GM12878 (cell line): Measurements from ENCODE around the gene ARHGAP12. TPM values are rescaled to one million over a fixed set of nuclear protein-coding genes. Genes with fewer than 3 reads are reported as not detected.

Experiments
- ATAC-seq: fragments of 200-7000 bp; cut with Tn5 transposase; 3 replicates; pipeline ENCODE4 v1.9.1; 2020; ENCODE audit warnings: mild to moderate bottlenecking, moderate library complexity
- BruUV-seq: library from RNA; stranded (reverse); fragments of 400-500 nt; replicated peaks from 2 replicates; lab custom pipeline; 2021; lab: Mats Ljungman, UMichigan
- CTCF ChIA-PET: fragments of 300-600 bp; sonication (Branson Sonifier 250); formaldehyde crosslinking; extraction: SDS; loops from one replicate; lab custom pipeline; 2021; ENCODE audit warnings: inconsistent platforms; lab: Yijun Ruan, JAX
- POLR2A ChIA-PET: fragments of 350-600 bp; formaldehyde crosslinking; extraction: SDS; loops from one replicate; lab custom pipeline; 2021; ENCODE audit warnings: inconsistent platforms; lab: Charles Lee
- RAD21 ChIA-PET: fragments of 300-600 bp; sonication (Branson Sonifier 250); formaldehyde crosslinking; loops from one replicate; lab custom pipeline; 2023; ENCODE audit warnings: antibody characterized with exemption; ENCODE audit not compliant: unreplicated experiment; lab: Charles Lee
- SMC1A ChIA-PET: fragments of 300-600 bp; sonication (Branson Sonifier 250); formaldehyde crosslinking; loops from one replicate; lab custom pipeline; 2023; ENCODE audit not compliant: unreplicated experiment, uncharacterized antibody; lab: Charles Lee
- DNase-seq: peaks from one replicate; pipeline ENCODE4 v3.0.0-alpha.2; 2011; ENCODE audit warnings: low read depth, low spot score
- FAIRE-seq: peaks from 3 replicates; lab custom pipeline; 2011; peaks lifted over from hg19 to GRCh38; lab: Jason Lieb, UNC
- H2AFZ ChIP-seq: 2 replicates; pipeline ENCODE4 v1.6.0; 2011; ENCODE audit warnings: low read depth, low read length, control low read depth; ENCODE audit not compliant: control insufficient read depth
- H3K27ac ChIP-seq: 2 replicates; pipeline ENCODE4 v1.5.1; 2011; ENCODE audit warnings: control low read depth; ENCODE audit not compliant: control insufficient read depth, insufficient read depth
- H3K27me3 ChIP-seq, 2 experiments: replicated peaks in 1 of 2; 2 replicates each; pipeline versions ENCODE4 v1.6.0 to v1.6.1; 2011; ENCODE audit warnings: low read length in 1 of 2; ENCODE audit not compliant: control insufficient read depth in 2 of 2, insufficient read depth in 2 of 2
- H3K36me3 ChIP-seq, 2 experiments: 2 replicates each; pipeline ENCODE4 v1.5.1; 2011; ENCODE audit warnings: low read length in 1 of 2; ENCODE audit not compliant: control insufficient read depth in 2 of 2, insufficient read depth in 2 of 2
- H3K4me1 ChIP-seq: 2 replicates; pipeline ENCODE4 v1.6.1; 2011; ENCODE audit warnings: mild to moderate bottlenecking, low read length, moderate library complexity, mixed read lengths; ENCODE audit not compliant: control insufficient read depth, insufficient read depth
- H3K4me2 ChIP-seq: 2 replicates; pipeline ENCODE4 v1.6.0; 2011; ENCODE audit warnings: control low read depth; ENCODE audit not compliant: control insufficient read depth, insufficient read depth
- H3K4me3 ChIP-seq: fragments of 200-600 bp; sonication (generic); 2 replicates; pipeline ENCODE4 v1.5.1; 2016
- H3K79me2 ChIP-seq: 2 replicates; pipeline ENCODE4 v1.6.0; 2011; ENCODE audit warnings: low read length; ENCODE audit not compliant: control insufficient read depth, insufficient read depth
- H3K9ac ChIP-seq: 2 replicates; pipeline ENCODE4 v1.8.0; 2011; ENCODE audit warnings: low read length, control low read depth, mixed read lengths; ENCODE audit not compliant: control insufficient read depth, insufficient read depth
- H3K9me3 ChIP-seq: replicated peaks from 3 replicates; pipeline ENCODE4 v1.5.1; 2011; ENCODE audit warnings: mild to moderate bottlenecking, low read length; ENCODE audit not compliant: control insufficient read depth, insufficient read depth
- H4K20me1 ChIP-seq: 2 replicates; pipeline ENCODE4 v1.6.0; 2011; ENCODE audit not compliant: control insufficient read depth, insufficient read depth
- JUND ChIP-seq: IDR thresholded peaks from 2 replicates; pipeline ENCODE4 v1.6.1; 2012; ENCODE audit warnings: low read depth, mild to moderate bottlenecking, low read length, improper control_type of control experiment, moderate library complexity
- RUNX3 ChIP-seq: IDR thresholded peaks from 2 replicates; pipeline ENCODE4 v1.6.1; 2012; ENCODE audit warnings: low read length, inconsistent platforms
- SREBF2 ChIP-seq: IDR thresholded peaks from 2 replicates; pipeline ENCODE4 v1.6.1; 2012; ENCODE audit warnings: mild to moderate bottlenecking, low read length
- STAT1 ChIP-seq: fragments of 450-650 bp; conservative IDR thresholded peaks from 2 replicates; pipeline ENCODE4 v1.6.1; 2014; ENCODE audit warnings: antibody characterized with exemption, mild to moderate bottlenecking
- USF2 ChIP-seq: IDR thresholded peaks from 2 replicates; pipeline ENCODE4 v1.6.1; 2011; ENCODE audit warnings: low read depth, low read length, improper control_type of control experiment, borderline replicate concordance
- ZBTB40 ChIP-seq: fragments of 450-650 bp; IDR thresholded peaks from 2 replicates; pipeline ENCODE4 v1.6.1; 2016; ENCODE audit warnings: mild to moderate bottlenecking, moderate library complexity, borderline replicate concordance
- ZNF384 ChIP-seq: IDR thresholded peaks from 2 replicates; pipeline ENCODE4 v1.6.1; 2012; ENCODE audit warnings: low read depth, mild to moderate bottlenecking, low read length, improper control_type of control experiment, borderline replicate concordance
- WGBS: methylation state at CpG from one replicate; pipeline ENCODE4 v1.1.6; 2016; ENCODE audit warnings: low lambda C conversion rate; ENCODE audit not compliant: insufficient replicate concordance, insufficient coverage; ENCODE audit errors: missing lambda C conversion rate; 5-methylcytosine and 5-hydroxymethylcytosine counted together
- in situ Hi-C: fragments of 300-500 bp; cut with MboI; formaldehyde crosslinking; loops from 9 replicates; pipeline ENCODE4 v1.14.3; 2018; ENCODE audit warnings: mixed read lengths
- intact Hi-C: fragments of 100-400 bp; cut with micrococcal nuclease; formaldehyde crosslinking; loops from one replicate; pipeline ENCODE4 v1.14.2; 2022; ENCODE audit not compliant: unreplicated experiment
- polyA plus RNA-seq, 11 experiments: library from polyadenylated mRNA; depleted of rRNA in 4 of 11; unstranded in 6 of 11; stranded (reverse) in 5 of 11; fragments of >200 nt; fragmentation: Nextera tagmentation in 4 of 11; fragmentation: Illumina TruSeq in 1 of 11; extraction: Ambion mirVana in 4 of 11; extraction: Trizol in 1 of 11; gene quantifications; 1 replicate in 1 of 11; 2 replicates in 10 of 11; pipeline versions ENCODE4 v1.2.1 to v1.2.3, GENCODE V29; 2011 to 2016; ENCODE audit warnings: inconsistent platforms in 2 of 11, missing spikeins in 2 of 11, low read depth in 1 of 11
- total RNA-seq, 4 experiments: library from RNA; depleted of rRNA in 3 of 4; stranded (reverse); fragments of >200 nt in 3 of 4; fragmentation: Illumina TruSeq in 1 of 4; extraction: Trizol in 1 of 4; gene quantifications; 2 replicates each; pipeline versions ENCODE4 v1.2.1 to v1.2.3, GENCODE V29; 2013 to 2021

Gene ARHGAP12
- total and polyA plus RNA-seq, 10 of the 15 experiments (the other 5 are each of a cell fraction or from before 2014, with no cell fraction given): 5.4 to 15.6 (median 8.5) TPM

- peak; percentile 44 for TF ChIP-seq ZBTB40
- TF ChIP-seq STAT1: no peak
- no peak for TF ChIP-seq JUND
- TF ChIP-seq USF2: no peak
These were observed 1.7 kb downstream of the ARHGAP12 start (continued) for GRCh38 chr10:31926765-31927564.

- ChIA-PET RAD21 (interaction anchor here (0.7 kb wide), 2 partner anchors 41 to 64 kb away, joined by 3 to 5 read pairs; no protein-coding TSS in a partner anchor), CTCF (interaction anchor here (1.1 kb wide), 1 partner anchor 64 kb away, joined by 6 read pairs; no protein-coding TSS in a partner anchor), POLR2A (interaction anchor here (0.6 kb wide), 1 partner anchor 10 kb away, joined by 3 read pairs; no protein-coding TSS in a partner anchor), SMC1A (no interaction called here)
- Histone ChIP-seq H3K79me2 (peaks cover 44% of the 10 kb centered on the region), H3K36me3 (no peaks in the 10 kb centered on the region), H3K27ac (no peak overlapping the region), H3K27me3 (no peaks in the 10 kb centered on the region), H3K4me2 (peak overlapping the region; percentile 95), H3K9ac (no peak overlapping the region), H3K9me3 (no peaks in the 10 kb centered on the region), H3K4me1 (peaks cover 21% of the 10 kb centered on the region), H4K20me1 (no peaks in the 10 kb centered on the region), H3K4me3 (peak overlapping the region; percentile 33; the same call in 1 of the 2 replicates), H2AFZ (no peak overlapping the region)
- intact Hi-C loops: loop anchor here (5.0 to 10.0 kb wide), 2 partner anchors 49 to 449 kb away; no protein-coding TSS in a partner anchor
- no peak for ATAC-seq
- in situ Hi-C loops: no loop called here
- WGBS: 59% methylated on average over 5 of the region's 5 CpGs
- TSS peak; percentile 56 for BruUV-seq
- no peak for DNase-seq
- no peak for TF ChIP-seq SREBF2
- TF ChIP-seq RUNX3: peak; percentile 71
- TF ChIP-seq ZNF384: 0 out of 2 replicates have a peak, but pooled peaks have one; percentile 60
- no peak for FAIRE-seq
These were observed 2.5 kb downstream of the ARHGAP12 start for GRCh38 chr10:31926160-31926559.
